Measurements from ENCODE around the gene AKAP13.

Gene AKAP13

DNA sequence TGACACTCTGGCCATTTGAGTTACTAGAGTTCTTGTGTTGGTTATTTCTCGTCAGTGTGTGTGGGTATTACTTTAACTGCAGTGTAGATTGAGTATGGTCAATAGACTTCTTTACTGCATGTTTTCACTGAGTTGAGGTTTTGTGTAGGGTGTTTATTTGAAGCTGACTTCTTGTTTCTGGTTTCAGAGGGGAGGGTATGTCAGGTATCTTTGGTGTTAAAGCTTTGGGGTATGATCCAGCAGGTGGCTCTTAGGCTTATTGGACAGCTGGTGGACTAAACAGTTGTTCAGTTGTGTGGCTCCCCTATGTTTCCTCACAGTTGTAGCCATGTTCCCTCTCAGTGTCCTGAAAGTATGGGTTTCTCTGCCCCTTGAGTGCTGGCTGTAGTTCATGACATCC is 72.0 kb downstream of the AKAP13 start:
- no peak overlapping the region for H3K4me3 ChIP-seq (replicated peaks; ENCODE audit: low read depth, low read length)

GRCh38 chr15:85453144-85453872 is 72.9 kb downstream of the AKAP13 start:
- DNase-seq (ENCODE audit: extremely low read depth, low read depth) = no peak
- TF ChIP-seq, protein P1, sequence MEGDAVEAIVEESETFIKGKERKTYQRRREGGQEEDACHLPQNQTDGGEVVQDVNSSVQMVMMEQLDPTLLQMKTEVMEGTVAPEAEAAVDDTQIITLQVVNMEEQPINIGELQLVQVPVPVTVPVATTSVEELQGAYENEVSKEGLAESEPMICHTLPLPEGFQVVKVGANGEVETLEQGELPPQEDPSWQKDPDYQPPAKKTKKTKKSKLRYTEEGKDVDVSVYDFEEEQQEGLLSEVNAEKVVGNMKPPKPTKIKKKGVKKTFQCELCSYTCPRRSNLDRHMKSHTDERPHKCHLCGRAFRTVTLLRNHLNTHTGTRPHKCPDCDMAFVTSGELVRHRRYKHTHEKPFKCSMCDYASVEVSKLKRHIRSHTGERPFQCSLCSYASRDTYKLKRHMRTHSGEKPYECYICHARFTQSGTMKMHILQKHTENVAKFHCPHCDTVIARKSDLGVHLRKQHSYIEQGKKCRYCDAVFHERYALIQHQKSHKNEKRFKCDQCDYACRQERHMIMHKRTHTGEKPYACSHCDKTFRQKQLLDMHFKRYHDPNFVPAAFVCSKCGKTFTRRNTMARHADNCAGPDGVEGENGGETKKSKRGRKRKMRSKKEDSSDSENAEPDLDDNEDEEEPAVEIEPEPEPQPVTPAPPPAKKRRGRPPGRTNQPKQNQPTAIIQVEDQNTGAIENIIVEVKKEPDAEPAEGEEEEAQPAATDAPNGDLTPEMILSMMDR (IDR thresholded peaks at IDR 0.05; ENCODE audit: low read depth, low read length, missing control alignments) = no peak
- no peak overlapping the region for H3K4me3 ChIP-seq (replicated peaks; ENCODE audit: low read depth, low read length)

More for the DNA sequence above, 72.0 kb downstream of the AKAP13 start:
- no peak for DNase-seq (ENCODE audit: extremely low read depth, low read depth)
- TF ChIP-seq, protein P1 (IDR thresholded peaks at IDR 0.05; ENCODE audit: low read depth, low read length, missing control alignments) = no peak

GRCh38 chr15:85454403-85454802 is 74.0 kb downstream of the AKAP13 start:
- DNase-seq (ENCODE audit: extremely low read depth, low read depth) = no peak
- no peak overlapping the region for H3K4me3 ChIP-seq (replicated peaks; ENCODE audit: low read depth, low read length)
- TF ChIP-seq, protein P1 (IDR thresholded peaks at IDR 0.05; ENCODE audit: low read depth, low read length, missing control alignments) = no peak

DNA sequence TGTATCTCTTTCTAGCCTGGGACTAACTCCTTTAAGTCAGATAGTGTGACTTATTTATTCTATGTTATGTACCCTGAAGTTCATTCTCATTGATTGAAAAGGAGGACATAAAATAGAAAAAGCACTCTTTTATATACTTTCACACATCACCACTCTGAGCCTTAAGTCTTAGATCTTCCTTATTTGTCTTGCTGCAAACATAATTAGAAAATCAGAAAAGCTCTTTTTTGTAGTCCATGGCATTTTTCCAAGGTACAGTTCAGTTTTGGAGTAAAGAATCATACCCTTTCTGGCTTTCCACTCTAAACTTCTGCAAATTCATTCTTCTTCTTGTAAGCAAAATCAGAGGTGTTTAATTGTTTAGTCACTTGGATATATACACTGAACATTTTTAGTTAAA is 75.5 kb downstream of the AKAP13 start:
- no peak for DNase-seq (ENCODE audit: extremely low read depth, low read depth)
- TF ChIP-seq, protein P1 (IDR thresholded peaks at IDR 0.05; ENCODE audit: low read depth, low read length, missing control alignments) = no peak
- H3K4me3 ChIP-seq (replicated peaks; ENCODE audit: low read depth, low read length) = no peak overlapping the region

GRCh38 chr15:85456798-85457197 is 76.4 kb downstream of the AKAP13 start:
- no peak overlapping the region for H3K4me3 ChIP-seq (replicated peaks; ENCODE audit: low read depth, low read length)

GRCh38 chr15:85457392-85457968 is 77.1 kb downstream of the AKAP13 start:
- no peak for DNase-seq (ENCODE audit: extremely low read depth, low read depth)
- H3K4me3 ChIP-seq (replicated peaks; ENCODE audit: low read depth, low read length) = no peak overlapping the region

More at GRCh38 chr15:85456798-85457197, 76.4 kb downstream of the AKAP13 start:
- no peak for DNase-seq (ENCODE audit: extremely low read depth, low read depth)
- TF ChIP-seq, protein P1 (IDR thresholded peaks at IDR 0.05; ENCODE audit: low read depth, low read length, missing control alignments) = no peak

More at GRCh38 chr15:85457392-85457968, 77.1 kb downstream of the AKAP13 start:
- TF ChIP-seq, protein P1 (IDR thresholded peaks at IDR 0.05; ENCODE audit: low read depth, low read length, missing control alignments) = no peak
